Thoracic aorta (tissue), 2 donors: ENCODE data around the gene MUC16. TPM values are rescaled to one million over a fixed set of nuclear protein-coding genes. Genes with fewer than 3 reads are reported as not detected.
"Not testable (repeated sequence)": the region's sequence is repeated elsewhere in the genome, so short reads cannot be mapped to it uniquely, and the experiment has no call there.

ENCODE experiments used
- ATAC-seq: fragments of 150-250 bp; one replicate; pipeline ENCODE4 v1.8.0; 2017; ENCODE audit warnings: low read depth; ENCODE audit not compliant: insufficient number of reproducible peaks, low FRiP score
- DNase-seq: peaks from one replicate; pipeline ENCODE4 v3.0.0-alpha.2; 2020; ENCODE audit warnings: low spot score
- H3K27ac ChIP-seq, 2 donors: fragments of 200-600 bp; sonication (generic); 1 replicate in 1 of 2; 2 replicates in 1 of 2; pipeline ENCODE4 v1.5.1; 2016; ENCODE audit warnings: mild to moderate bottlenecking in 2 of 2, moderate library complexity in 2 of 2
- H3K27me3 ChIP-seq: fragments of 200-600 bp; sonication (generic); replicated peaks from 2 replicates; pipeline ENCODE4 v1.6.0; 2016; ENCODE audit warnings: mild to moderate bottlenecking; ENCODE audit not compliant: insufficient read depth
- H3K36me3 ChIP-seq: fragments of 200-600 bp; sonication (generic); one replicate; pipeline ENCODE4 v1.5.1; 2016
- H3K4me1 ChIP-seq, 2 donors: fragments of 200-600 bp; sonication (generic); 1 replicate in 1 of 2; 2 replicates in 1 of 2; pipeline versions ENCODE4 v1.5.1 to v1.6.0; 2016; ENCODE audit warnings: low read depth in 2 of 2, mild to moderate bottlenecking in 1 of 2; ENCODE audit not compliant: control insufficient read depth in 1 of 2
- H3K4me3 ChIP-seq: fragments of 200-600 bp; sonication (generic); 2 replicates; pipeline ENCODE4 v1.5.1; 2016; ENCODE audit warnings: mild to moderate bottlenecking
- H3K9me3 ChIP-seq: fragments of 200-600 bp; sonication (generic); 2 replicates; pipeline ENCODE4 v1.5.1; 2016
- total RNA-seq, 2 donors: library from RNA; depleted of rRNA; stranded (reverse); fragments of >200 nt; gene quantifications; one replicate each; pipeline versions ENCODE4 v1.1.0 to v1.2.3, GENCODE V29; 2016
- TF ChIP-seq, protein P1 (sequence below): fragments of 200-600 bp; sonication (generic); IDR thresholded peaks from one replicate; pipeline ENCODE4 v1.5.1; 2019; ENCODE audit warnings: antibody characterized with exemption

The MUC16 gene
- total RNA-seq, 2 donors from 2014 or later: under 0.01 TPM; not detected in 1

DNA sequence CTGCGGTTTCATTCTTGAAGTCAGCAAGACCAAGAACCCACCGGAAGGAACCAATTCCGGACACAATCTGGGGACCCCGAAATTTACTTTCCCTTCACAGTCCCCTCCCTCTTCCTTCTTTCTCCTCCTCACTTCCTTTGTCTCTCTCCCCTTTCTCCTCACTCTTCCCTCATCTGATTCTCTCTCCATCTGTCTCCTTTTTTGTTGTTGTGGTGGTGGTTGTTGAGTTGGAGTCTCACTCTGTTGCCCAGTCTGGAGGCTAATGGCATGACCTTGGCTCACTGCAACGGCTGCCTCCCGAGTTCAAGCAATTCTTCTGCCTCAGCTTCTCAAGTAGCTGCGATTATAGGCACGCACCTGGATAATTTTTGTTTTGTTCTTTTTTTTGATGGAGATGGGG is 44.0 kb upstream of the MUC16 start:
- Histone ChIP-seq H3K36me3 (no peaks in the 10 kb centered on the region), H3K9me3 (no peaks in the 10 kb centered on the region), H3K4me1 (no peaks in the 10 kb centered on the region), H3K27ac (no peak overlapping the region), H3K27me3 (no peaks in the 10 kb centered on the region), H3K4me3 (no peak overlapping the region)
- DNase-seq: no peak
- ATAC-seq: no peak
- TF ChIP-seq, protein P1, sequence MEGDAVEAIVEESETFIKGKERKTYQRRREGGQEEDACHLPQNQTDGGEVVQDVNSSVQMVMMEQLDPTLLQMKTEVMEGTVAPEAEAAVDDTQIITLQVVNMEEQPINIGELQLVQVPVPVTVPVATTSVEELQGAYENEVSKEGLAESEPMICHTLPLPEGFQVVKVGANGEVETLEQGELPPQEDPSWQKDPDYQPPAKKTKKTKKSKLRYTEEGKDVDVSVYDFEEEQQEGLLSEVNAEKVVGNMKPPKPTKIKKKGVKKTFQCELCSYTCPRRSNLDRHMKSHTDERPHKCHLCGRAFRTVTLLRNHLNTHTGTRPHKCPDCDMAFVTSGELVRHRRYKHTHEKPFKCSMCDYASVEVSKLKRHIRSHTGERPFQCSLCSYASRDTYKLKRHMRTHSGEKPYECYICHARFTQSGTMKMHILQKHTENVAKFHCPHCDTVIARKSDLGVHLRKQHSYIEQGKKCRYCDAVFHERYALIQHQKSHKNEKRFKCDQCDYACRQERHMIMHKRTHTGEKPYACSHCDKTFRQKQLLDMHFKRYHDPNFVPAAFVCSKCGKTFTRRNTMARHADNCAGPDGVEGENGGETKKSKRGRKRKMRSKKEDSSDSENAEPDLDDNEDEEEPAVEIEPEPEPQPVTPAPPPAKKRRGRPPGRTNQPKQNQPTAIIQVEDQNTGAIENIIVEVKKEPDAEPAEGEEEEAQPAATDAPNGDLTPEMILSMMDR: no peak

DNA sequence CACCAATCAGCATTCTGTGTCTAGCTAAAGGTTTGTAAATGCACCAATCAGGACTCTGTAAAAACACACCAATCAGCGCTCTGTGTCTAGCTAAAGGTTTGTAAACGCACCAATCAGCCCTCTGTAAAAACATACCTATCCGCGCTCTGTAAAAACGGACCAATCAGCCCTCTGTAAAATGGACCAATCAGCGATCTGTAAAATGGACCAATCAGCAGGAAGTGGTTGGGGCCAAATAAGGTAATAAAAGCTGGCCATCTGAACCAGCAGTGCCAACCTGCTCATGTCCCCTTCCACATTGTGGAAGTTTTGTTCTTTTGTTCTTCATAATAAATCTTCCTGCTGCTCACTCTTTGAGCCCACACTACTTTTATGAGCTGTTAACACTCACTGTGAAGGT is 43.5 kb upstream of the MUC16 start:
- not testable (repeated sequence) for ATAC-seq, H3K27me3 ChIP-seq, H3K27ac ChIP-seq, H3K36me3 ChIP-seq, DNase-seq, H3K9me3 ChIP-seq, H3K4me3 ChIP-seq, H3K4me1 ChIP-seq

DNA sequence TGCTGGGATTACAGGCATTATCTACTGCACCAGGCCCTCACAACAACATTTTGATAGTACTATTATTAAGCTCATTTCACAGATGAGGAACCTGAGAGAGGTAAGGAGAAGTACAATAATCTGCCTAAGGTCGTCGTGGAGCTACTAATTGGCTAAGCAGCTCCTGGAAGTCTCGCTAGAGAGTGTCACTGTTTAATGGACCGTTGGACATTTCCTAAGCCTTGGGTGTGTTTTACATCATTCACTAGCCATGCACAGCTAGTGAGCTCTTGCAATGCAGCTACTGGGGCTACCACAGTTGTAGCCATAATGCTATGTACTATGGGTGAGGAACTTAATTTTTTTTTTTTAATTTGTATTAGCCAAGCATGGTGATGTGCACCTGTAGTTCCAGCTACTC is 42.7 kb upstream of the MUC16 start:
- TF ChIP-seq, protein P1: no peak
- no peaks in the 10 kb centered on the region for H3K36me3 ChIP-seq
- H3K27me3 ChIP-seq: no peaks in the 10 kb centered on the region
- no peak overlapping the region for H3K27ac ChIP-seq
- DNase-seq: no peak
- ATAC-seq: no peak
- no peaks in the 10 kb centered on the region for H3K4me1 ChIP-seq
- no peak overlapping the region for H3K4me3 ChIP-seq
- H3K9me3 ChIP-seq: no peaks in the 10 kb centered on the region

DNA sequence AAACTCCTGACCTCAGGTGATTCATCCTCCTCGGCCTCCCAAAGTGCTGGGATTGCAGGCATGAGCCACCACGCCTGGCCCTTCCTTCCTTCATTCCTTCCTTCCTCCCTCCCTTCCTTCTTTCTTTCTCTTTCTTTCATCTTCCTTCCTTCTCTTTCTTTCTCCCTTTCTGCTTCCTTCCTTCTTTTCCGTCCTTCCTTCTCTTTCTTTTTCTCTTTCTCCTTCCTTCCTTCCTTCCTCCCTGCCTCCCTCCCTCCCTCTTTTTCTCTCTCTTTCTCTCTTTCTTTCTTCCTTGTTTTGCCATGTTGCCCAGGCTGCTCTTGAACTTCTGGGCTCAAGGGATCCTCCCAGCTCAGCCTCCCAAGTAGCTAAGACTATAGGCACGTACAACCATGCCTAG is 36.5 kb upstream of the MUC16 start:
- no peak for DNase-seq

DNA sequence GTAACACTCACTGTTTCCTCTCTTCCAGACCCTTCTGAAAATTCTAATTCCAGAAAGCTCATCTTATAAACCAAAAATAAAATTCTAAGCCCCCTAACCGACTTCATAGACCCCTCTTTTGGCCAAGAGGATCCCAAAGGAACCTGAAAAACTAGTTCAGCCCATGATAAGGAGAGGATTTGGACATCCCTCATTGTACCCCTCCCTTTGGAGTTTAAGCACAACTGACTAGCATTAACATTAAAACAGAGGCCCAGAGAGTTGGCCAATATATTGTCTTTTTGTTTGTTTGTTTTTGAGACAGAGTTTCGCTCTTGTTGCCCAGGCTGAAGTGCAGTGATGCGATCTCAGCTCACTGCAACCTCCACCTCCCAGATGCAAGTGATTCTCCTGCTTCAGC is 34.2 kb upstream of the MUC16 start:
- H3K4me1 ChIP-seq: no peaks in the 10 kb centered on the region
- no peaks in the 10 kb centered on the region for H3K27me3 ChIP-seq
- H3K9me3 ChIP-seq: no peaks in the 10 kb centered on the region
- no peak overlapping the region for H3K4me3 ChIP-seq
- H3K36me3 ChIP-seq: no peaks in the 10 kb centered on the region
- TF ChIP-seq, protein P1: no peak
- DNase-seq (no peak), ATAC-seq (no peak)
- H3K27ac ChIP-seq: no peak overlapping the region

More for the DNA sequence above, 36.5 kb upstream of the MUC16 start:
- Histone ChIP-seq H3K9me3 (no peaks in the 10 kb centered on the region), H3K4me3 (no peak overlapping the region), H3K36me3 (no peaks in the 10 kb centered on the region), H3K27me3 (no peaks in the 10 kb centered on the region), H3K27ac (no peak overlapping the region), H3K4me1 (no peaks in the 10 kb centered on the region)
- ATAC-seq: no peak
- TF ChIP-seq, protein P1: no peak

DNA sequence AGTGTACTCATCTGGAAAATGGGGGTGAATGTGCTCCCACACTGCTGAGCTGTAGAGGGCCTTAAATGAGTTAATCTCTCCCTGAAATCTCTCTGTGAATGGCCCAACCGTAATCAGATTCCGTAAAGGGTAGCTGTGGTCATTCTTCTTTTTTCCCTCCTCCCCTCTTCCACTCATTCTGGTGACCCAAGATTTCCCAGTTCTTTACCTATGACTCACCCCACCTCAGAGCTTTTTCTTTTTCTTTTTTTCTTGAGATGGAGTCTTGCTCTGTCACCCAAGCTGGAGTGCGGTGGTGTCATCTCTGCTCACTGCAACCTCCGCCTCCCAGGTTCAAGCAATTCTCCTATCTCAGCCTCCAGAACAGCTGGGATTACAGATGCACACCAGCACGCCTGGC is 33.3 kb upstream of the MUC16 start:
- no peak overlapping the region for H3K4me3 ChIP-seq
- no peak overlapping the region for H3K27ac ChIP-seq
- no peaks in the 10 kb centered on the region for H3K36me3 ChIP-seq
- H3K4me1 ChIP-seq: no peaks in the 10 kb centered on the region
- H3K27me3 ChIP-seq: no peaks in the 10 kb centered on the region
- TF ChIP-seq, protein P1: no peak
- ATAC-seq: no peak
- H3K9me3 ChIP-seq: no peaks in the 10 kb centered on the region
- no peak for DNase-seq
